ENCODE measurements around the gene SEMA5B. TPM values are rescaled to one million over a fixed set of nuclear protein-coding genes. Genes with fewer than 3 reads are reported as not detected.

Gene SEMA5B
- total RNA-seq, 1 donor from 2014 or later = 68.8 TPM

GRCh38 chr3:123025642-123026521, 1.7 kb downstream of the SEMA5B start:
- Mint-ChIP-seq H3K4me1 (ENCODE audit: low read depth) (peaks cover 27% of the 10 kb centered on the region), H3K4me3 (ENCODE audit: unreplicated experiment) (peak overlapping the region; percentile 84), H3K27me3 (ENCODE audit: low read depth) (peaks cover 45% of the 10 kb centered on the region)

GRCh38 chr3:123024056-123024455, 3.5 kb downstream of the SEMA5B start:
- H3K4me1 Mint-ChIP-seq (ENCODE audit: low read depth) = peaks cover 25% of the 10 kb centered on the region
- peaks cover 17% of the 10 kb centered on the region for H3K36me3 Mint-ChIP-seq (ENCODE audit: low read depth)
- no peak for DNase-seq (ENCODE audit: low spot score)
- peaks cover 43% of the 10 kb centered on the region for H3K27me3 Mint-ChIP-seq (ENCODE audit: low read depth)
- TF ChIP-seq CTCF (IDR thresholded peaks at IDR 0.05) = no peak
- H3K4me3 Mint-ChIP-seq (ENCODE audit: unreplicated experiment) = no peak overlapping the region
- H3K9me3 Mint-ChIP-seq (ENCODE audit: low read depth) = no peaks in the 10 kb centered on the region
- no peak overlapping the region for H3K27ac Mint-ChIP-seq (ENCODE audit: unreplicated experiment)

More at GRCh38 chr3:123025642-123026521, 1.7 kb downstream of the SEMA5B start:
- peak overlapping the region; percentile 78 for H3K27ac Mint-ChIP-seq (ENCODE audit: unreplicated experiment)
- no peaks in the 10 kb centered on the region for H3K9me3 Mint-ChIP-seq (ENCODE audit: low read depth)
- DNase-seq (ENCODE audit: low spot score) = no peak
- TF ChIP-seq CTCF (IDR thresholded peaks at IDR 0.05) = no peak
- peaks cover 11% of the 10 kb centered on the region for H3K36me3 Mint-ChIP-seq (ENCODE audit: low read depth)

GRCh38 chr3:123021996-123022510, 5.5 kb downstream of the SEMA5B start:
- Mint-ChIP-seq H3K36me3 (ENCODE audit: low read depth) (peaks cover 25% of the 10 kb centered on the region), H3K27me3 (ENCODE audit: low read depth) (peaks cover 48% of the 10 kb centered on the region), H3K4me1 (ENCODE audit: low read depth) (peaks cover 13% of the 10 kb centered on the region), H3K27ac (ENCODE audit: unreplicated experiment) (no peak overlapping the region), H3K4me3 (ENCODE audit: unreplicated experiment) (no peak overlapping the region), H3K9me3 (ENCODE audit: low read depth) (no peaks in the 10 kb centered on the region)
- TF ChIP-seq CTCF (IDR thresholded peaks at IDR 0.05) = no peak
- DNase-seq (ENCODE audit: low spot score) = no peak

GRCh38 chr3:123021388-123021787, 6.2 kb downstream of the SEMA5B start:
- Mint-ChIP-seq H3K27ac (ENCODE audit: unreplicated experiment) (no peak overlapping the region), H3K36me3 (ENCODE audit: low read depth) (peaks cover 25% of the 10 kb centered on the region), H3K9me3 (ENCODE audit: low read depth) (no peaks in the 10 kb centered on the region), H3K4me1 (ENCODE audit: low read depth) (peaks cover 10% of the 10 kb centered on the region), H3K27me3 (ENCODE audit: low read depth) (peaks cover 46% of the 10 kb centered on the region), H3K4me3 (ENCODE audit: unreplicated experiment) (no peak overlapping the region)
- no peak for DNase-seq (ENCODE audit: low spot score)
- no peak for TF ChIP-seq CTCF (IDR thresholded peaks at IDR 0.05)

GRCh38 chr3:123020709-123021108, 6.9 kb downstream of the SEMA5B start:
- DNase-seq (ENCODE audit: low spot score) = no peak
- Mint-ChIP-seq H3K4me3 (ENCODE audit: unreplicated experiment) (no peak overlapping the region), H3K9me3 (ENCODE audit: low read depth) (no peaks in the 10 kb centered on the region), H3K4me1 (ENCODE audit: low read depth) (peaks cover 5% of the 10 kb centered on the region), H3K27ac (ENCODE audit: unreplicated experiment) (no peak overlapping the region), H3K27me3 (ENCODE audit: low read depth) (peaks cover 42% of the 10 kb centered on the region), H3K36me3 (ENCODE audit: low read depth) (peaks cover 25% of the 10 kb centered on the region)
- TF ChIP-seq CTCF (IDR thresholded peaks at IDR 0.05) = no peak
